TTC549 (cell line): ENCODE results near the gene TSPAN4.

Source experiments
- FAIRE-seq: peaks from 2 replicates; lab custom pipeline; 2012; peaks lifted over from hg19 to GRCh38; lab: Jason Lieb, UNC

TSPAN4 gene

GRCh38 chr11:850775-851763, 8.4 kb downstream of the TSPAN4 start:
- FAIRE-seq, result no peak

- no peak for FAIRE-seq
These were observed 10.1 kb downstream of the TSPAN4 start for GRCh38 chr11:852762-853161.

- no peak for FAIRE-seq
These were observed 11.2 kb downstream of the TSPAN4 start for GRCh38 chr11:853682-854448.

GRCh38 chr11:854601-855329, 12.1 kb downstream of the TSPAN4 start:
- no peak for FAIRE-seq

GRCh38 chr11:855330-855674, 12.7 kb downstream of the TSPAN4 start:
- FAIRE-seq, result no peak

- no peak for FAIRE-seq
These were observed 13.1 kb downstream of the TSPAN4 start for GRCh38 chr11:855796-856195.

- no peak for FAIRE-seq
These were observed 13.7 kb downstream of the TSPAN4 start for GRCh38 chr11:856397-856796.

GRCh38 chr11:858053-858761, 15.6 kb downstream of the TSPAN4 start:
- no peak for FAIRE-seq

GRCh38 chr11:858762-859339, 16.2 kb downstream of the TSPAN4 start:
- FAIRE-seq, result no peak

GRCh38 chr11:859394-860131, 16.9 kb downstream of the TSPAN4 start:
- no peak for FAIRE-seq

- FAIRE-seq, result no peak
These were observed 17.8 kb downstream of the TSPAN4 start for GRCh38 chr11:860234-861104.

- no peak for FAIRE-seq
These were observed 18.4 kb downstream of the TSPAN4 start for GRCh38 chr11:861105-861479.

- no peak for FAIRE-seq
These were observed 19.5 kb downstream of the TSPAN4 start for GRCh38 chr11:862081-862661.

GRCh38 chr11:862696-863022, 20.0 kb downstream of the TSPAN4 start:
- no peak for FAIRE-seq

- FAIRE-seq, result no peak
These were observed 20.6 kb downstream of the TSPAN4 start for GRCh38 chr11:863023-863909.

- no peak for FAIRE-seq
These were observed 21.5 kb downstream of the TSPAN4 start for GRCh38 chr11:863910-864827.

- FAIRE-seq, result no peak
These were observed 22.2 kb downstream of the TSPAN4 start for GRCh38 chr11:864898-865297.
